Body of pancreas (tissue), 4 donors: ENCODE measurements around the gene LYG1. TPM values are rescaled to one million over a fixed set of nuclear protein-coding genes. Genes with fewer than 3 reads are reported as not detected.

Experiments
- ATAC-seq: fragments of 150-250 bp; one replicate; pipeline ENCODE4 v1.9.1; 2016
- DNase-seq, 4 donors: peaks; one replicate each; pipeline ENCODE4 v3.0.0-alpha.2; 2019
- H3K27ac ChIP-seq, 4 donors: fragments of 200-600 bp; sonication (generic); 1 replicate in 3 of 4; 2 replicates in 1 of 4; pipeline versions ENCODE4 v1.5.1 to v1.6.1; 2016 to 2019; ENCODE audit warnings: mild to moderate bottlenecking in 1 of 4, mixed read lengths in 1 of 4, moderate library complexity in 1 of 4
- H3K27me3 ChIP-seq, 2 donors: fragments of 200-600 bp; sonication (generic); one replicate each; pipeline ENCODE4 v1.6.0; 2016; ENCODE audit warnings: mild to moderate bottlenecking in 1 of 2
- H3K36me3 ChIP-seq, 2 donors: fragments of 200-600 bp; sonication (generic); replicated peaks in 1 of 2; 2 replicates each; pipeline ENCODE4 v1.5.1; 2016; ENCODE audit warnings: low read depth in 2 of 2; ENCODE audit not compliant: insufficient read depth in 1 of 2
- H3K4me1 ChIP-seq: fragments of 200-600 bp; sonication (generic); one replicate; pipeline ENCODE4 v1.6.0; 2016
- H3K4me3 ChIP-seq, 2 donors: fragments of 200-600 bp; sonication (generic); 1 replicate in 1 of 2; 2 replicates in 1 of 2; pipeline ENCODE4 v1.5.1; 2016 to 2019
- H3K9me3 ChIP-seq, 3 donors: fragments of 200-600 bp; sonication (generic); 1 replicate in 2 of 3; 2 replicates in 1 of 3; pipeline ENCODE4 v1.5.1; 2016
- CTCF ChIP-seq, 7 experiments: fragments of 450-650 bp in 4 of 7; fragments of 200-600 bp in 3 of 7; sonication (generic) in 3 of 7; IDR thresholded peaks; one replicate each; pipeline ENCODE4 v1.5.1; 2016 to 2019; ENCODE audit warnings: antibody characterized with exemption in 7 of 7
- POLR2A ChIP-seq, 3 donors: fragments of 450-650 bp; IDR thresholded peaks; one replicate each; pipeline ENCODE4 v1.6.1; 2016; ENCODE audit warnings: antibody characterized with exemption in 3 of 3, mild to moderate bottlenecking in 2 of 3
- WGBS, 2 donors: methylation state at CpG; one replicate each; pipeline ENCODE4 v1.1.5; 2017; 5-methylcytosine and 5-hydroxymethylcytosine counted together
- intact Hi-C: fragments of 100-400 bp; cut with DNase I; formaldehyde crosslinking; loops from one replicate; pipeline ENCODE4 v1.15.1; 2023
- total RNA-seq, 2 donors: library from RNA; depleted of rRNA; stranded (reverse); fragments of >200 nt; gene quantifications; one replicate each; pipeline ENCODE4 v1.1.0, GENCODE V29; 2016

Gene LYG1
- total RNA-seq, 2 donors from 2014 or later = 1.6 TPM; not detected in 1

DNA sequence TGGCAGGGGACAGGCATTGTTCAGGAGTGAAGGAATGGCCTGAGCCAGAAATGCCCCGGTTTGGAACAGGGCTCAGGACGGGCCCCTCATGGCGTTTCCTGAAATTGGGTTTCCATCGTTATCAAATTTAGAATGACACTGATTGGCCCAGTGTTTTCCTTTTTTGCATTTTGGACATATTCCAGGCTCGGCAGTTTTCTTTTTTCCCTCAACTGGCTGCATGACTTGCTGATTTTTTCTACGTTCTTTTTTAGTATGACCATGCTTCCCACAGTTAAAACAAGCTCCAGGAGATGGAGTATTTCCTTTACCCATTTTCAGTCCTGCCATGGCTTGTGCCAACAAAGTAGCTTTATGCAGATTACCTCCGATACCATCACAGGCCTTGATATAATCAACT, 25.1 kb downstream of the LYG1 start:
- H3K4me3 ChIP-seq = no peak overlapping the region
- H3K27ac ChIP-seq = no peak overlapping the region
- DNase-seq (no peak), ATAC-seq (no peak)
- H3K9me3 ChIP-seq = peaks cover 0 to 8% (median 0%) of the 10 kb centered on the region in 3 donors
- intact Hi-C loops = no loop called here
- WGBS, 2 donors = 64 to 78% methylated on average over 7 of the region's 7 CpGs
- TF ChIP-seq POLR2A (IDR thresholded peaks at IDR 0.05) (no peak), CTCF (IDR thresholded peaks at IDR 0.05) (no peak)
- no peaks in the 10 kb centered on the region for H3K36me3 ChIP-seq
- H3K27me3 ChIP-seq = no peaks in the 10 kb centered on the region
- no peaks in the 10 kb centered on the region for H3K4me1 ChIP-seq

- DNase-seq (no peak), ATAC-seq (no peak)
- TF ChIP-seq POLR2A (IDR thresholded peaks at IDR 0.05) (no peak), CTCF (IDR thresholded peaks at IDR 0.05) (no peak)
- no peaks in the 10 kb centered on the region for H3K36me3 ChIP-seq
- H3K27ac ChIP-seq = no peak overlapping the region
- H3K9me3 ChIP-seq = no peaks in the 10 kb centered on the region
- H3K4me1 ChIP-seq = no peaks in the 10 kb centered on the region
- intact Hi-C loops = no loop called here
- WGBS, 2 donors = 70 to 75% methylated on average over 4 of the region's 4 CpGs
- H3K27me3 ChIP-seq = no peaks in the 10 kb centered on the region
- no peak overlapping the region for H3K4me3 ChIP-seq
Observed at GRCh38 chr2:99261242-99261641, 39.8 kb downstream of the LYG1 start.

DNA sequence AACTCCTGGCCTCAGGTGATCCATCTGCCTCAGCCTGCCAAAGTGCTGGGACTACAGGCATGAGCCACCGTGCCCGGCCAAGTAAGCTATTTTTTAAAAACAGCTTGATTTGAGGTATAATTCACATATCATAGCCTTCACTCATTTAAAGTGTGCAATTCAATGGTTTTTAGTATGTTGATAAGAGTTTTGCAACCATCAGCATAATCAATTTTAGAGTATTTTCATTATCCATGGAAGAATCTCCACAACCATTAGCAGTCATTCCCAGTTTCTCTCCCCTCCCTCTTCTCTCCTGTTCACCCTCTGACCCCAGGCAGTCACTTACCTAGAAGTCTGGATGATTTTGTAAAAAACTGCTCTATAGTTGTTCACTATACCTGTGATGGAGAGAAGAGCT, 40.8 kb downstream of the LYG1 start:
- ATAC-seq (no peak), DNase-seq (no peak)
- H3K27ac ChIP-seq = no peak overlapping the region
- TF ChIP-seq POLR2A (IDR thresholded peaks at IDR 0.05) (no peak), CTCF (IDR thresholded peaks at IDR 0.05) (no peak)
- no peaks in the 10 kb centered on the region for H3K27me3 ChIP-seq
- H3K9me3 ChIP-seq = no peaks in the 10 kb centered on the region
- no peaks in the 10 kb centered on the region for H3K36me3 ChIP-seq
- H3K4me1 ChIP-seq = no peaks in the 10 kb centered on the region
- no peak overlapping the region for H3K4me3 ChIP-seq
- intact Hi-C loops = no loop called here
- WGBS, 2 donors = 94 to 96% methylated on average over 2 of the region's 2 CpGs

DNA sequence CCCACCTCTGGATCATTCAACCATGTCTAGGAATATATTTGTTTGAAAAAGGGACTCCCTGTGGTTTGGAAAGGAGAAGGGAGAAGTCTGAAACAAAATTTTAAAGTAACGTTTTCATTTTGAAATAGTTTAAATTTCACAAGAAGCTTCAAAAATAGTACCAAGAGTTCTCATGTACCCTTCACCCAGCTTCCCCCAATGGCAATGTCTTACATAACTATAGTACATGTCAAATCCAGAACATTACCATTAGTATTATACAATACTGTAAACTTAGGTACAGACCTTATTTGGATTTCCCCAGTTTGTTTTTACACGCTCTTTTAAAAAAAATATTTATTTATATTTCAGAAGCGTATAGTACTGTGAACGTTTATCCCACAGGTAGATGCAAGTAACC, 41.5 kb downstream of the LYG1 start:
- DNase-seq (no peak), ATAC-seq (no peak)
- intact Hi-C loops = no loop called here
- Histone ChIP-seq H3K36me3 (no peaks in the 10 kb centered on the region), H3K27me3 (no peaks in the 10 kb centered on the region), H3K4me3 (no peak overlapping the region), H3K4me1 (no peaks in the 10 kb centered on the region), H3K9me3 (no peaks in the 10 kb centered on the region), H3K27ac (no peak overlapping the region)
- TF ChIP-seq CTCF (IDR thresholded peaks at IDR 0.05) (no peak), POLR2A (IDR thresholded peaks at IDR 0.05) (no peak)
- WGBS, 2 donors = 90% methylated on average over 4 of the region's 4 CpGs

- H3K4me1 ChIP-seq = no peaks in the 10 kb centered on the region
- intact Hi-C loops = no loop called here
- WGBS, 2 donors = 89 to 97% methylated on average over 2 of the region's 2 CpGs
- no peak for DNase-seq
- no peak overlapping the region for H3K4me3 ChIP-seq
- H3K27ac ChIP-seq = no peak overlapping the region
- H3K36me3 ChIP-seq = no peaks in the 10 kb centered on the region
- H3K9me3 ChIP-seq = no peaks in the 10 kb centered on the region
- ATAC-seq = no peak
- no peak for TF ChIP-seq CTCF (IDR thresholded peaks at IDR 0.05)
- TF ChIP-seq POLR2A (IDR thresholded peaks at IDR 0.05) = no peak
- H3K27me3 ChIP-seq = no peaks in the 10 kb centered on the region
Observed at GRCh38 chr2:99256677-99257076, 44.3 kb downstream of the LYG1 start.
